HepG2 (cell line): ENCODE results near the gene PTPRD. TPM values are rescaled to one million over a fixed set of nuclear protein-coding genes. Genes with fewer than 3 reads are reported as not detected.

Experiments used
- ATAC-seq: fragments of 200-7000 bp; cut with Tn5 transposase; 3 replicates; pipeline ENCODE4 v1.9.1; 2020; ENCODE audit warnings: mild to moderate bottlenecking, moderate library complexity
- BruUV-seq: library from RNA; stranded (reverse); fragments of 400-500 nt; replicated peaks from 2 replicates; lab custom pipeline; 2021; lab: Mats Ljungman, UMichigan
- CTCF ChIA-PET: fragments of 300-600 bp; formaldehyde crosslinking; extraction: SDS; loops from one replicate; lab custom pipeline; 2021; ENCODE audit warnings: low total read pairs, inconsistent platforms, low intra/inter-chr PET ratio; lab: Yijun Ruan, JAX
- POLR2A ChIA-PET: fragments of 350-600 bp; sonication (Branson Sonifier 250); formaldehyde crosslinking; loops from one replicate; lab custom pipeline; 2020; ENCODE audit warnings: antibody characterized with exemption, inconsistent platforms; lab: Yijun Ruan, JAX
- DNase-seq: peaks from one replicate; pipeline ENCODE4 v3.0.0-alpha.2; 2015; ENCODE audit warnings: low spot score
- FAIRE-seq: peaks from 3 replicates; lab custom pipeline; 2011; peaks lifted over from hg19 to GRCh38; lab: Jason Lieb, UNC
- H2AFZ ChIP-seq: one replicate; pipeline ENCODE4 v1.6.1; 2011; ENCODE audit warnings: low read length, inconsistent platforms
- H3K27ac ChIP-seq: fragments of 300-600 bp; 3 replicates; pipeline ENCODE4 v1.8.0; 2011; ENCODE audit warnings: mixed run types, mild to moderate bottlenecking, mixed read lengths, low read length, inconsistent platforms; ENCODE audit not compliant: insufficient read depth; ENCODE audit errors: extremely low read length
- H3K27me3 ChIP-seq, 2 experiments: fragments of 200-600 bp in 1 of 2; 2 replicates in 1 of 2; 3 replicates in 1 of 2; pipeline versions ENCODE4 v1.6.0 to v1.8.0; 2011; ENCODE audit warnings: low read length in 2 of 2, mild to moderate bottlenecking in 2 of 2, moderate library complexity in 2 of 2, inconsistent platforms in 1 of 2; ENCODE audit not compliant: insufficient read depth in 2 of 2, control insufficient read depth in 1 of 2
- H3K36me3 ChIP-seq, 2 experiments: fragments of 200-600 bp in 1 of 2; replicated peaks in 1 of 2; 2 replicates in 1 of 2; 3 replicates in 1 of 2; pipeline versions ENCODE4 v1.5.1 to v1.8.0; 2011; ENCODE audit warnings: low read length in 2 of 2, inconsistent platforms in 1 of 2; ENCODE audit not compliant: insufficient read depth in 2 of 2, control insufficient read depth in 1 of 2
- H3K4me1 ChIP-seq: 2 replicates; pipeline ENCODE4 v1.5.1; 2012; ENCODE audit warnings: low read length, inconsistent platforms; ENCODE audit not compliant: insufficient read depth
- H3K4me2 ChIP-seq: 2 replicates; pipeline ENCODE4 v1.6.0; 2011; ENCODE audit warnings: low read depth, low read length, inconsistent platforms
- H3K4me3 ChIP-seq, 3 experiments: fragments of 200-600 bp in 1 of 3; sonication (generic), shearing (Covaris generic) in 1 of 3; replicated peaks in 1 of 3; 2 replicates each; pipeline ENCODE4 v1.5.1; 2011 to 2016; ENCODE audit warnings: low read length in 3 of 3, inconsistent platforms in 2 of 3, low read depth in 2 of 3, mild to moderate bottlenecking in 2 of 3, control low read depth in 1 of 3, mixed read lengths in 1 of 3; ENCODE audit not compliant: insufficient read depth in 1 of 3
- H3K79me2 ChIP-seq: one replicate; pipeline ENCODE4 v1.6.1; 2011; ENCODE audit warnings: low read length, inconsistent platforms; ENCODE audit not compliant: insufficient read depth
- H3K9ac ChIP-seq: 2 replicates; pipeline ENCODE4 v1.6.0; 2011; ENCODE audit warnings: mild to moderate bottlenecking, low read depth, low read length, inconsistent platforms; ENCODE audit not compliant: insufficient read depth
- H3K9me3 ChIP-seq: 2 replicates; pipeline ENCODE4 v1.5.1; 2012; ENCODE audit warnings: mild to moderate bottlenecking, low read length
- H4K20me1 ChIP-seq: 2 replicates; pipeline ENCODE4 v1.6.0; 2011; ENCODE audit warnings: inconsistent platforms, mild to moderate bottlenecking, low read length, moderate library complexity; ENCODE audit not compliant: insufficient read depth
- CCAR2 ChIP-seq: fragments of 200-400 bp; formaldehyde crosslinking; optimal IDR thresholded peaks from 2 replicates; pipeline ENCODE3; 2018; ENCODE audit warnings: low read depth, mild to moderate bottlenecking, low read length, moderate library complexity
- CREM ChIP-seq, 2 experiments: sonication (generic) in 1 of 2; formaldehyde crosslinking in 1 of 2; IDR thresholded peaks; 2 replicates each; pipeline versions ENCODE4 v1.4.0 to v1.6.1; 2016 to 2020; ENCODE audit warnings: antibody characterized with exemption in 1 of 2, mild to moderate bottlenecking in 1 of 2, missing genetic modification reagents in 1 of 2
- KDM5A ChIP-seq: fragments of 200-600 bp; sonication (generic); IDR thresholded peaks from 2 replicates; pipeline ENCODE4 v1.7.0; 2018; ENCODE audit warnings: antibody characterized with exemption, mild to moderate bottlenecking, low read length, borderline replicate concordance
- PCBP2 ChIP-seq: fragments of 200-400 bp; formaldehyde crosslinking; optimal IDR thresholded peaks from 2 replicates; pipeline ENCODE3; 2018; ENCODE audit warnings: low read length, low read depth; ENCODE audit not compliant: poor library complexity, severe bottlenecking
- SIX1 ChIP-seq: sonication (generic); formaldehyde crosslinking; IDR thresholded peaks from 2 replicates; pipeline ENCODE4 v1.4.0; 2020; ENCODE audit warnings: missing genetic modification reagents, borderline replicate concordance
- SIX4 ChIP-seq: sonication (generic); formaldehyde crosslinking; IDR thresholded peaks from 2 replicates; pipeline ENCODE4 v1.4.0; 2020; ENCODE audit warnings: missing genetic modification reagents
- TBP ChIP-seq: sonication (generic); formaldehyde crosslinking; IDR thresholded peaks from 2 replicates; pipeline ENCODE4 v1.5.0; 2020; ENCODE audit warnings: missing genetic modification reagents
- ZBTB1 ChIP-seq: sonication (generic); formaldehyde crosslinking; IDR thresholded peaks from 2 replicates; pipeline ENCODE4 v1.4.0; 2020; ENCODE audit warnings: missing genetic modification reagents, borderline replicate concordance
- ZFP90 ChIP-seq: sonication (generic); formaldehyde crosslinking; IDR thresholded peaks from 2 replicates; pipeline ENCODE4 v1.8.0; 2022; ENCODE audit warnings: missing genetic modification reagents, mild to moderate bottlenecking, inconsistent platforms, borderline replicate concordance
- ZKSCAN8 ChIP-seq: IDR thresholded peaks from 2 replicates; pipeline ENCODE4 v1.6.1; 2016; ENCODE audit warnings: borderline replicate concordance, missing genetic modification reagents, missing compliant biosample characterization
- WGBS: methylation state at CpG from one replicate; pipeline ENCODE4 v1.1.6; 2017; ENCODE audit warnings: low lambda C conversion rate; 5-methylcytosine and 5-hydroxymethylcytosine counted together
- in situ Hi-C: cut with HindIII; loops from 2 replicates; pipeline ENCODE4 v1.10.0; 2017; ENCODE audit warnings: low pct_unique_long_range_greater_than_20kb; ENCODE audit not compliant: extremely low pct_ligation_motif_present
- intact Hi-C: fragments of 100-400 bp; cut with micrococcal nuclease; formaldehyde crosslinking; loops from one replicate; pipeline ENCODE4 v1.10.0; 2022; ENCODE audit not compliant: unreplicated experiment
- polyA plus RNA-seq, 8 experiments: library from polyadenylated mRNA; depleted of rRNA in 3 of 8; stranded (reverse) in 7 of 8; unstranded in 1 of 8; fragments of >200 nt; fragmentation: Illumina TruSeq in 4 of 8; extraction: Trizol in 4 of 8; gene quantifications; 2 replicates each; pipeline versions ENCODE4 v1.2.1 to v1.2.3, GENCODE V29; 2011 to 2016; ENCODE audit warnings: low read depth in 4 of 8, missing spikeins in 1 of 8, mixed read lengths in 1 of 8; ENCODE audit not compliant: insufficient read depth in 1 of 8
- total RNA-seq, 5 experiments: library from RNA; depleted of rRNA; stranded (reverse); fragments of >200 nt; fragmentation: Illumina TruSeq; extraction: Trizol; gene quantifications; 2 replicates each; pipeline ENCODE4 v1.2.3, GENCODE V29; 2016; ENCODE audit warnings: low read depth in 1 of 5
- TF ChIP-seq, protein P1 (sequence below): sonication (generic); formaldehyde crosslinking; IDR thresholded peaks from 2 replicates; pipeline ENCODE4 v1.8.0; 2022; ENCODE audit warnings: mild to moderate bottlenecking, missing genetic modification reagents, borderline replicate concordance
- TF ChIP-seq, protein P2 (sequence below): sonication (generic); formaldehyde crosslinking; IDR thresholded peaks from 2 replicates; pipeline ENCODE4 v1.4.0; 2020; ENCODE audit warnings: missing genetic modification reagents; ENCODE audit errors: not compliant biosample characterization
- TF ChIP-seq, protein P3 (sequence below): sonication (generic); formaldehyde crosslinking; IDR thresholded peaks from 2 replicates; pipeline ENCODE4 v1.5.0; 2020; ENCODE audit warnings: mild to moderate bottlenecking, missing genetic modification reagents

PTPRD gene
- total and polyA plus RNA-seq, 2 of the 13 experiments (the other 11 are each of a cell fraction or from before 2014, with no cell fraction given) = 0.05 TPM; not detected in 1

DNA sequence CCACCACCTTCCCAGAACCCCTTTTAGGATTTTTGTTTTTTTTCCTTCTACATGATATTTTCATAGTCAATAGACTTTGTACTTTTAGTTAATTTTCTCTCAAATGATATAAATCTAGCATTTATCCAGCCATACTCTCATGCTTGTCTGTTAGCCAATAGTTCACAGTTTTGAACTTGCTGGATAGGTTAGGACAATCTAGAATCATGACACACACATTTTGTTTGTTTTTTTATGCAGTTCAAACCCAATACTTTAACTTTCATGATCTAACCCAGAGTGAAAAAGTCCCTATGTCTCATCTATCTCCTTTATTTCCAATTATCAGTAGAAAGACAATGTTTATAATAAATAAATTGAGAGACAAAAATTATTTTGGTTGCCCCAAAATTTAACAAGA, 2303.5 kb downstream of the PTPRD start:
- ATAC-seq (no peak), FAIRE-seq (no peak), DNase-seq (no peak)
- intact Hi-C loops (no loop called here), in situ Hi-C loops (no loop called here)
- no peak overlapping the region for H2AFZ ChIP-seq
- H3K79me2 ChIP-seq = no peaks in the 10 kb centered on the region
- H3K27me3 ChIP-seq = no peaks in the 10 kb centered on the region
- ChIA-PET POLR2A (no interaction called here), CTCF (no interaction called here)
- no peak overlapping the region for H3K4me3 ChIP-seq
- no TSS peak for BruUV-seq
- peaks cover 80% of the 10 kb centered on the region for H3K9me3 ChIP-seq
- no peaks in the 10 kb centered on the region for H3K4me1 ChIP-seq
- H3K4me2 ChIP-seq = no peak overlapping the region
- no peak overlapping the region for H3K27ac ChIP-seq
- H4K20me1 ChIP-seq = no peaks in the 10 kb centered on the region
- TF ChIP-seq SIX1 (no peak), TBP (CRISPR knock-in tag) (no peak), ZBTB1 (CRISPR knock-in tag) (no peak), CREM (IDR thresholded peaks at IDR 0.05) (no peak), CREM (CRISPR knock-in tag; IDR thresholded peaks at IDR 0.05) (no peak)
- TF ChIP-seq, protein P1, sequence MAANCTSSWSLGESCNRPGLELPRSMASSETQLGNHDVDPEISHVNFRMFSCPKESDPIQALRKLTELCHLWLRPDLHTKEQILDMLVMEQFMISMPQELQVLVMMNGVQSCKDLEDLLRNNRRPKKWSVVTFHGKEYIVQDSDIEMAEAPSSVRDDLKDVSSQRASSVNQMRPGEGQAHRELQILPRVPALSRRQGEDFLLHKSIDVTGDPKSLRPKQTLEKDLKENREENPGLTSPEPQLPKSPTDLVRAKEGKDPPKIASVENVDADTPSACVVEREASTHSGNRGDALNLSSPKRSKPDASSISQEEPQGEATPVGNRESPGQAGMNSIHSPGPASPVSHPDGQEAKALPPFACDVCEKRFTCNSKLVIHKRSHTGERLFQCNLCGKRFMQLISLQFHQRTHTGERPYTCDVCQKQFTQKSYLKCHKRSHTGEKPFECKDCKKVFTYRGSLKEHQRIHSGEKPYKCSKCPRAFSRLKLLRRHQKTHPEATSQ = no peak
- H3K9ac ChIP-seq = no peak overlapping the region
- no peaks in the 10 kb centered on the region for H3K36me3 ChIP-seq

DNA sequence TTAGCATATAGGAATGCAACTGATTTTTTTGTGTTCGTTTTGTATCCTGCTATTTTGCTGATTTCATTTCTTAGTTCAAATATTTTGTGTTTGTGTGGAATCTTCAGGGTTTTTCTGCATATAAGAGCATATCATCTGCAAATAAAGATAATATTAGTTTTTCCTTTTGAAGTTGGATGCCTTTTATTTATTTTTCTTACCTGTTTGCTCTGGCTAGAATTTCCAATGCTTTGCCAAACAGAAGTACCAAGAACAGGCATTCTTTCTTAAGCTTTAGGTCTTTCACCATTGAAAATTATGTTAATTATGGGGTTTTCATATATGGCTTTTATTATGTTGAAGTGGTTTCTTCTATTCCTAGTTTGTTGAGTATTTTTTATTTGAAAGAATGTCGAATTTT, 2308.1 kb downstream of the PTPRD start:
- H3K4me3 ChIP-seq = no peak overlapping the region
- CTCF ChIA-PET = no interaction called here
- H3K9me3 ChIP-seq = peaks cover 85% of the 10 kb centered on the region
- no TSS peak for BruUV-seq
- no peaks in the 10 kb centered on the region for H3K79me2 ChIP-seq
- H2AFZ ChIP-seq = no peak overlapping the region
- H3K9ac ChIP-seq = no peak overlapping the region
- in situ Hi-C loops (no loop called here), intact Hi-C loops (no loop called here)
- no peaks in the 10 kb centered on the region for H3K4me1 ChIP-seq
- no peaks in the 10 kb centered on the region for H3K27me3 ChIP-seq
- no peak for ATAC-seq
- H4K20me1 ChIP-seq = no peaks in the 10 kb centered on the region
- no peak overlapping the region for H3K27ac ChIP-seq
- no peaks in the 10 kb centered on the region for H3K36me3 ChIP-seq
- H3K4me2 ChIP-seq = no peak overlapping the region
- WGBS = 0% methylated on average over 2 of the region's 2 CpGs
- no peak for FAIRE-seq
- DNase-seq = no peak
- POLR2A ChIA-PET = no interaction called here
- TF ChIP-seq, protein P2, sequence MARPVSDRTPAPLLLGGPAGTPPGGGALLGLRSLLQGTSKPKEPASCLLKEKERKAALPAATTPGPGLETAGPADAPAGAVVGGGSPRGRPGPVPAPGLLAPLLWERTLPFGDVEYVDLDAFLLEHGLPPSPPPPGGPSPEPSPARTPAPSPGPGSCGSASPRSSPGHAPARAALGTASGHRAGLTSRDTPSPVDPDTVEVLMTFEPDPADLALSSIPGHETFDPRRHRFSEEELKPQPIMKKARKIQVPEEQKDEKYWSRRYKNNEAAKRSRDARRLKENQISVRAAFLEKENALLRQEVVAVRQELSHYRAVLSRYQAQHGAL (CRISPR knock-in tag) = no peak
- TF ChIP-seq CCAR2 = no peak
- TF ChIP-seq PCBP2 = no peak
- TF ChIP-seq, protein P3, sequence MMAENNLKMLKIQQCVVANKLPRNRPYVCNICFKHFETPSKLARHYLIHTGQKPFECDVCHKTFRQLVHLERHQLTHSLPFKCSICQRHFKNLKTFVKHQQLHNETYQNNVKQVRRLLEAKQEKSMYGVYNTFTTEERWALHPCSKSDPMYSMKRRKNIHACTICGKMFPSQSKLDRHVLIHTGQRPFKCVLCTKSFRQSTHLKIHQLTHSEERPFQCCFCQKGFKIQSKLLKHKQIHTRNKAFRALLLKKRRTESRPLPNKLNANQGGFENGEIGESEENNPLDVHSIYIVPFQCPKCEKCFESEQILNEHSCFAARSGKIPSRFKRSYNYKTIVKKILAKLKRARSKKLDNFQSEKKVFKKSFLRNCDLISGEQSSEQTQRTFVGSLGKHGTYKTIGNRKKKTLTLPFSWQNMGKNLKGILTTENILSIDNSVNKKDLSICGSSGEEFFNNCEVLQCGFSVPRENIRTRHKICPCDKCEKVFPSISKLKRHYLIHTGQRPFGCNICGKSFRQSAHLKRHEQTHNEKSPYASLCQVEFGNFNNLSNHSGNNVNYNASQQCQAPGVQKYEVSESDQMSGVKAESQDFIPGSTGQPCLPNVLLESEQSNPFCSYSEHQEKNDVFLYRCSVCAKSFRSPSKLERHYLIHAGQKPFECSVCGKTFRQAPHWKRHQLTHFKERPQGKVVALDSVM (CRISPR knock-in tag) = no peak
- TF ChIP-seq ZKSCAN8 = no peak
- no peak for TF ChIP-seq ZFP90 (CRISPR knock-in tag)
- TF ChIP-seq KDM5A = no peak
- no peak for TF ChIP-seq SIX1
- TF ChIP-seq SIX4 (CRISPR knock-in tag) = no peak
